Measurements from ENCODE around the gene CCDC57. TPM values are rescaled to one million over a fixed set of nuclear protein-coding genes. Genes with fewer than 3 reads are reported as not detected.

Gene CCDC57
- total and polyA plus RNA-seq, 9 of the 15 experiments (the other 6 are each of a cell fraction or from before 2014, with no cell fraction given), result 0.83 to 36.2 (median 13.6) TPM

GRCh38 chr17:82236142-82236971 is 23.7 kb upstream of the CCDC57 start (continued):
- peak; percentile 26; the same call in 1 of the 2 replicates for TF ChIP-seq AFF4 (CRISPR knock-in tag; IDR thresholded peaks at IDR 0.05)
- TF ChIP-seq SAP30 (IDR thresholded peaks at IDR 0.05; ENCODE audit: borderline replicate concordance, insufficient read depth, low read depth, low read length, poor library complexity, severe bottlenecking), result no peak
- no peak for TF ChIP-seq TBP (optimal IDR thresholded peaks at IDR 0.05; ENCODE audit: low read depth, low read length)
- TF ChIP-seq PRPF4 (IDR thresholded peaks at IDR 0.05; ENCODE audit: insufficient read depth, low read depth, low read length, poor library complexity, severe bottlenecking), result peak; percentile 15
- no peak for TF ChIP-seq SNAPC5 (CRISPR knock-in tag; IDR thresholded peaks at IDR 0.05)
- no peak for TF ChIP-seq ZNF644 (tag; IDR thresholded peaks at IDR 0.05; ENCODE audit: low read depth)
- no peak for TF ChIP-seq RNF2 (IDR thresholded peaks at IDR 0.05)
- no peak for TF ChIP-seq PKNOX1 (IDR thresholded peaks at IDR 0.05)
- no peak for TF ChIP-seq NR4A1 (CRISPR knock-in tag; IDR thresholded peaks at IDR 0.05)
- 0 out of 2 replicates have a peak, but pooled peaks have one; percentile 32 for TF ChIP-seq NR4A1 (tag; IDR thresholded peaks at IDR 0.05)
- TF ChIP-seq CEBPB (tag; IDR thresholded peaks at IDR 0.05), result peak; percentile 87
- TF ChIP-seq ZBTB7A (IDR thresholded peaks at IDR 0.05; ENCODE audit: borderline replicate concordance, control insufficient read depth, low read depth, low read length), result peak; percentile 50; the same call in 1 of the 2 replicates
- TF ChIP-seq BMI1 (IDR thresholded peaks at IDR 0.05; ENCODE audit: low read length), result no peak
- peak; percentile 90 to 95 (median 90) for TF ChIP-seq CTCF (IDR thresholded peaks at IDR 0.05 in 2 of 3, conservative IDR thresholded peaks at IDR 0.05 in 1 of 3; ENCODE audit: insufficient read depth in 2 of 3, low read depth in 1 of 3, low read length in 3 of 3)
- TF ChIP-seq CXXC5 (CRISPR knock-in tag; IDR thresholded peaks at IDR 0.05), result peak; percentile 12; the same call in 1 of the 2 replicates
- peak; percentile 45; the same call in 1 of the 2 replicates for TF ChIP-seq CC2D1A (IDR thresholded peaks at IDR 0.05)
- 0 out of 2 replicates have a peak, but pooled peaks have one; percentile 24 for TF ChIP-seq CREB1 (IDR thresholded peaks at IDR 0.05)
- TF ChIP-seq CREB1 (CRISPR knock-in tag; IDR thresholded peaks at IDR 0.05), result peak; percentile 64; the same call in 1 of the 2 replicates
- TF ChIP-seq ATF1 (CRISPR knock-in tag; IDR thresholded peaks at IDR 0.05), result no peak
- peak; percentile 70 for TF ChIP-seq ATF1 (tag; IDR thresholded peaks at IDR 0.05)
